Middle frontal gyrus (tissue), 1 donor: Measurements from ENCODE around the gene U2SURP.
"Not testable (repeated sequence)": the region's sequence is repeated elsewhere in the genome, so short reads cannot be mapped to it uniquely, and the experiment has no call there.

Source experiments
- DNase-seq: peaks from one replicate; pipeline ENCODE4 v3.0.0-alpha.2; 2015; ENCODE audit warnings: low spot score; ENCODE audit errors: extremely low spot score

U2SURP gene

GRCh38 chr3:143011705-143012104 lies 10.3 kb downstream of the U2SURP start:
- no peak for DNase-seq

GRCh38 chr3:143014921-143015320 lies 13.6 kb downstream of the U2SURP start:
- DNase-seq: no peak

- DNase-seq: no peak
Measured at GRCh38 chr3:143016321-143016972, 15.1 kb downstream of the U2SURP start.

GRCh38 chr3:143024351-143024960 lies 23.1 kb downstream of the U2SURP start:
- DNase-seq: no peak

- DNase-seq: no peak
Measured at GRCh38 chr3:143031327-143031726, 30.0 kb downstream of the U2SURP start.

GRCh38 chr3:143031796-143032387 lies 30.5 kb downstream of the U2SURP start:
- not testable (repeated sequence) for DNase-seq

GRCh38 chr3:143035466-143036211 lies 34.3 kb downstream of the U2SURP start:
- no peak for DNase-seq

- DNase-seq: no peak
Measured at GRCh38 chr3:143036557-143036956, 35.2 kb downstream of the U2SURP start.

GRCh38 chr3:143037867-143038266 lies 36.5 kb downstream of the U2SURP start:
- no peak for DNase-seq

GRCh38 chr3:143040261-143040879 lies 39.0 kb downstream of the U2SURP start:
- DNase-seq: no peak

GRCh38 chr3:143041903-143042302 lies 40.5 kb downstream of the U2SURP start:
- no peak for DNase-seq

- no peak for DNase-seq
Measured at GRCh38 chr3:143045639-143046038, 44.3 kb downstream of the U2SURP start.

- DNase-seq: not testable (repeated sequence)
Measured at GRCh38 chr3:143046075-143046474, 44.7 kb downstream of the U2SURP start.

GRCh38 chr3:143054011-143054410 lies 52.6 kb downstream of the U2SURP start:
- DNase-seq: no peak

GRCh38 chr3:143056372-143056771 lies 55.0 kb downstream of the U2SURP start:
- DNase-seq: no peak

GRCh38 chr3:143060906-143061305 lies 59.5 kb downstream of the U2SURP start:
- no peak for DNase-seq

GRCh38 chr3:143063018-143063417 lies 61.6 kb downstream of the U2SURP start:
- no peak for DNase-seq

- DNase-seq: no peak
Measured at GRCh38 chr3:143064777-143065176, 63.4 kb downstream of the U2SURP start.

- no peak for DNase-seq
Measured at GRCh38 chr3:143065364-143065763, 64.0 kb downstream of the U2SURP start.

- no peak for DNase-seq
Measured at GRCh38 chr3:143066033-143066432, 64.7 kb downstream of the U2SURP start.

GRCh38 chr3:143067201-143067600 lies 65.8 kb downstream of the U2SURP start:
- DNase-seq: no peak

- no peak for DNase-seq
Measured at GRCh38 chr3:143068059-143068458, 66.7 kb downstream of the U2SURP start.
